GM12878 (cell line): ENCODE data around the gene YPEL3. TPM values are rescaled to one million over a fixed set of nuclear protein-coding genes. Genes with fewer than 3 reads are reported as not detected.

Experiments used
- ATAC-seq: fragments of 200-7000 bp; cut with Tn5 transposase; 3 replicates; pipeline ENCODE4 v1.9.1; 2020; ENCODE audit warnings: mild to moderate bottlenecking, moderate library complexity
- BruUV-seq: library from RNA; stranded (reverse); fragments of 400-500 nt; replicated peaks from 2 replicates; lab custom pipeline; 2021; lab: Mats Ljungman, UMichigan
- CTCF ChIA-PET: fragments of 300-600 bp; sonication (Branson Sonifier 250); formaldehyde crosslinking; extraction: SDS; loops from one replicate; lab custom pipeline; 2021; ENCODE audit warnings: inconsistent platforms; lab: Yijun Ruan, JAX
- POLR2A ChIA-PET: fragments of 350-600 bp; formaldehyde crosslinking; extraction: SDS; loops from one replicate; lab custom pipeline; 2021; ENCODE audit warnings: inconsistent platforms; lab: Charles Lee
- RAD21 ChIA-PET: fragments of 300-600 bp; sonication (Branson Sonifier 250); formaldehyde crosslinking; loops from one replicate; lab custom pipeline; 2023; ENCODE audit warnings: antibody characterized with exemption; ENCODE audit not compliant: unreplicated experiment; lab: Charles Lee
- SMC1A ChIA-PET: fragments of 300-600 bp; sonication (Branson Sonifier 250); formaldehyde crosslinking; loops from one replicate; lab custom pipeline; 2023; ENCODE audit not compliant: unreplicated experiment, uncharacterized antibody; lab: Charles Lee
- DNase-seq: peaks from one replicate; pipeline ENCODE4 v3.0.0-alpha.2; 2011; ENCODE audit warnings: low read depth, low spot score
- FAIRE-seq: peaks from 3 replicates; lab custom pipeline; 2011; peaks lifted over from hg19 to GRCh38; lab: Jason Lieb, UNC
- H2AFZ ChIP-seq: 2 replicates; pipeline ENCODE4 v1.6.0; 2011; ENCODE audit warnings: low read depth, low read length, control low read depth; ENCODE audit not compliant: control insufficient read depth
- H3K27ac ChIP-seq: 2 replicates; pipeline ENCODE4 v1.5.1; 2011; ENCODE audit warnings: control low read depth; ENCODE audit not compliant: control insufficient read depth, insufficient read depth
- H3K27me3 ChIP-seq, 2 experiments: replicated peaks in 1 of 2; 2 replicates each; pipeline versions ENCODE4 v1.6.0 to v1.6.1; 2011; ENCODE audit warnings: low read length in 1 of 2; ENCODE audit not compliant: control insufficient read depth in 2 of 2, insufficient read depth in 2 of 2
- H3K36me3 ChIP-seq, 2 experiments: 2 replicates each; pipeline ENCODE4 v1.5.1; 2011; ENCODE audit warnings: low read length in 1 of 2; ENCODE audit not compliant: control insufficient read depth in 2 of 2, insufficient read depth in 2 of 2
- H3K4me1 ChIP-seq: 2 replicates; pipeline ENCODE4 v1.6.1; 2011; ENCODE audit warnings: mild to moderate bottlenecking, low read length, moderate library complexity, mixed read lengths; ENCODE audit not compliant: control insufficient read depth, insufficient read depth
- H3K4me2 ChIP-seq: 2 replicates; pipeline ENCODE4 v1.6.0; 2011; ENCODE audit warnings: control low read depth; ENCODE audit not compliant: control insufficient read depth, insufficient read depth
- H3K4me3 ChIP-seq: fragments of 200-600 bp; sonication (generic); 2 replicates; pipeline ENCODE4 v1.5.1; 2016
- H3K79me2 ChIP-seq: 2 replicates; pipeline ENCODE4 v1.6.0; 2011; ENCODE audit warnings: low read length; ENCODE audit not compliant: control insufficient read depth, insufficient read depth
- H3K9ac ChIP-seq: 2 replicates; pipeline ENCODE4 v1.8.0; 2011; ENCODE audit warnings: low read length, control low read depth, mixed read lengths; ENCODE audit not compliant: control insufficient read depth, insufficient read depth
- H3K9me3 ChIP-seq: replicated peaks from 3 replicates; pipeline ENCODE4 v1.5.1; 2011; ENCODE audit warnings: mild to moderate bottlenecking, low read length; ENCODE audit not compliant: control insufficient read depth, insufficient read depth
- H4K20me1 ChIP-seq: 2 replicates; pipeline ENCODE4 v1.6.0; 2011; ENCODE audit not compliant: control insufficient read depth, insufficient read depth
- BCL11A ChIP-seq: IDR thresholded peaks from 2 replicates; pipeline ENCODE4 v1.6.1; 2011; ENCODE audit warnings: low read depth, low read length
- E4F1 ChIP-seq: fragments of 450-650 bp; IDR thresholded peaks from 2 replicates; pipeline ENCODE4 v1.6.1; 2018; ENCODE audit warnings: borderline replicate concordance, mild to moderate bottlenecking; ENCODE audit not compliant: partially characterized antibody
- EP300 ChIP-seq, 2 experiments: fragments of 150-350 bp in 1 of 2; IDR thresholded peaks; 2 replicates each; pipeline ENCODE4 v1.6.1; 2011 to 2012; ENCODE audit warnings: low read depth in 2 of 2, low read length in 2 of 2, borderline replicate concordance in 1 of 2, improper control_type of control experiment in 1 of 2, inconsistent platforms in 1 of 2; ENCODE audit not compliant: control insufficient read depth in 1 of 2
- IRF4 ChIP-seq: IDR thresholded peaks from 2 replicates; pipeline ENCODE4 v1.6.1; 2011; ENCODE audit warnings: low read depth, low read length
- NR2F1 ChIP-seq: fragments of 450-650 bp; conservative IDR thresholded peaks from 2 replicates; pipeline ENCODE4 v1.6.1; 2017; ENCODE audit warnings: mild to moderate bottlenecking
- PAX8 ChIP-seq: fragments of 450-650 bp; IDR thresholded peaks from 2 replicates; pipeline ENCODE4 v1.6.1; 2017; ENCODE audit warnings: mild to moderate bottlenecking, moderate library complexity
- WGBS: methylation state at CpG from one replicate; pipeline ENCODE4 v1.1.6; 2016; ENCODE audit warnings: low lambda C conversion rate; ENCODE audit not compliant: insufficient replicate concordance, insufficient coverage; ENCODE audit errors: missing lambda C conversion rate; 5-methylcytosine and 5-hydroxymethylcytosine counted together
- in situ Hi-C: fragments of 300-500 bp; cut with MboI; formaldehyde crosslinking; loops from 9 replicates; pipeline ENCODE4 v1.14.3; 2018; ENCODE audit warnings: mixed read lengths
- intact Hi-C: fragments of 100-400 bp; cut with micrococcal nuclease; formaldehyde crosslinking; loops from one replicate; pipeline ENCODE4 v1.14.2; 2022; ENCODE audit not compliant: unreplicated experiment
- polyA plus RNA-seq, 11 experiments: library from polyadenylated mRNA; depleted of rRNA in 4 of 11; unstranded in 6 of 11; stranded (reverse) in 5 of 11; fragments of >200 nt; fragmentation: Nextera tagmentation in 4 of 11; fragmentation: Illumina TruSeq in 1 of 11; extraction: Ambion mirVana in 4 of 11; extraction: Trizol in 1 of 11; gene quantifications; 1 replicate in 1 of 11; 2 replicates in 10 of 11; pipeline versions ENCODE4 v1.2.1 to v1.2.3, GENCODE V29; 2011 to 2016; ENCODE audit warnings: inconsistent platforms in 2 of 11, missing spikeins in 2 of 11, low read depth in 1 of 11
- total RNA-seq, 4 experiments: library from RNA; depleted of rRNA in 3 of 4; stranded (reverse); fragments of >200 nt in 3 of 4; fragmentation: Illumina TruSeq in 1 of 4; extraction: Trizol in 1 of 4; gene quantifications; 2 replicates each; pipeline versions ENCODE4 v1.2.1 to v1.2.3, GENCODE V29; 2013 to 2021
- TF ChIP-seq, protein P1 (sequence below): fragments of 450-650 bp; IDR thresholded peaks from 2 replicates; pipeline ENCODE4 v1.6.1; 2016; ENCODE audit warnings: mild to moderate bottlenecking

Gene YPEL3
- total and polyA plus RNA-seq, 10 of the 15 experiments (the other 5 are each of a cell fraction or from before 2014, with no cell fraction given): 1.3 to 22.0 (median 12.1) TPM

GRCh38 chr16:30131869-30132475, 36.0 kb upstream of the YPEL3 start:
- POLR2A ChIA-PET: interaction anchor here (0.5 kb wide), 1 partner anchor 559 kb away, joined by 4 read pairs; no protein-coding TSS in a partner anchor

DNA sequence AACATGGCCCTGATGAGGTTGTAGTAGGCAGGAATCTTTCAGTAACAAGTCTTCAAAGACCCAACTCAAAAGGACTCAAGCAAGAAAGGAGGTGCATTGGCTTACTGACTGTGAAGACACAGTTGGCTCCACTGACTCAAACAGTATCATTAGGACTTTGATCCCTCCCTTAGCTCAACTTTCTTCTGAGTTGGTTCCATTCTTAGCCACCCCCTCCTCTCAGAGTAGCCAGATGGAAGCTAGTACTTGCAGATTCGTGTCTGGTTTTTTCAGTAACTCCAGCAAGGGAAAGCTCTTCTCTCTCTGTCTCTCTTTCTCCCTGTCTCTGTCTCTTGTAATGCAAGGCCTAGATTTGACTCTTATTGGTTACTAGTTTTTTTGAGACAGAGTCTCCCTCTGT, 32.0 kb upstream of the YPEL3 start:
- DNase-seq: no peak
- CTCF ChIA-PET: interaction anchor here (1.0 kb wide), 1 partner anchor 35 kb away, joined by 4 read pairs; no protein-coding TSS in a partner anchor
- no peak overlapping the region for H3K9ac ChIP-seq
- no peaks in the 10 kb centered on the region; the same call in 1 of the 2 replicates for H3K79me2 ChIP-seq
- SMC1A ChIA-PET: interaction anchor here (1.1 to 2.1 kb wide), 2 partner anchors 15 to 58 kb away, joined by 4 to 5 read pairs; no protein-coding TSS in a partner anchor
- in situ Hi-C loops: no loop called here
- no peaks in the 10 kb centered on the region for H4K20me1 ChIP-seq
- no peak for ATAC-seq
- no peak overlapping the region for H3K4me2 ChIP-seq
- H2AFZ ChIP-seq: no peak overlapping the region
- intact Hi-C loops: no loop called here
- H3K9me3 ChIP-seq: no peaks in the 10 kb centered on the region; the same call in 1 of the 3 replicates
- peaks cover 8% of the 10 kb centered on the region for H3K4me1 ChIP-seq
- H3K4me3 ChIP-seq: no peak overlapping the region
- POLR2A ChIA-PET: interaction anchor here (1.1 to 2.5 kb wide), 2 partner anchors 54 to 57 kb away, joined by 3 to 9 read pairs; partner anchors contain the start of gene CORO1A
- no peak for TF ChIP-seq IRF4
- TF ChIP-seq NR2F1: no peak
- no peak for TF ChIP-seq BCL11A
- TF ChIP-seq E4F1: no peak
- TF ChIP-seq PAX8: no peak
- no peaks in the 10 kb centered on the region for H3K27me3 ChIP-seq
- H3K27ac ChIP-seq: no peak overlapping the region
- RAD21 ChIA-PET: interaction anchor here (0.9 to 1.2 kb wide), 2 partner anchors 12 to 16 kb away, joined by 3 to 4 read pairs; no protein-coding TSS in a partner anchor
- FAIRE-seq: no peak
- WGBS: 85% methylated on average over 1 of the region's 1 CpG
- no peaks in the 10 kb centered on the region for H3K36me3 ChIP-seq
- no TSS peak for BruUV-seq

More at GRCh38 chr16:30131869-30132475, 36.0 kb upstream of the YPEL3 start:
- H3K9ac ChIP-seq: no peak overlapping the region
- no peak for FAIRE-seq
- RAD21 ChIA-PET: no interaction called here
- H3K4me1 ChIP-seq: peaks cover 4% of the 10 kb centered on the region; the same call in 1 of the 2 replicates
- no peak overlapping the region for H3K27ac ChIP-seq
- WGBS: 62% methylated on average over 4 of the region's 4 CpGs
- no peaks in the 10 kb centered on the region for H3K27me3 ChIP-seq
- in situ Hi-C loops (no loop called here), intact Hi-C loops (no loop called here)
- no peaks in the 10 kb centered on the region for H4K20me1 ChIP-seq
- SMC1A ChIA-PET: no interaction called here
- no peak overlapping the region for H2AFZ ChIP-seq
- CTCF ChIA-PET: interaction anchor here (1.0 kb wide), 2 partner anchors 8 to 40 kb away, joined by 3 read pairs; no protein-coding TSS in a partner anchor
- no peaks in the 10 kb centered on the region; the same call in 1 of the 3 replicates for H3K9me3 ChIP-seq
- no peak for ATAC-seq
- no peak for DNase-seq
- no peaks in the 10 kb centered on the region for H3K79me2 ChIP-seq
- no peaks in the 10 kb centered on the region for H3K36me3 ChIP-seq
- TF ChIP-seq EP300 (IDR thresholded peaks at IDR 0.05; ENCODE audit: borderline replicate concordance in 1 of 2, control insufficient read depth in 1 of 2, low read depth in 2 of 2, low read length in 2 of 2): no peak
- TF ChIP-seq, protein P1, sequence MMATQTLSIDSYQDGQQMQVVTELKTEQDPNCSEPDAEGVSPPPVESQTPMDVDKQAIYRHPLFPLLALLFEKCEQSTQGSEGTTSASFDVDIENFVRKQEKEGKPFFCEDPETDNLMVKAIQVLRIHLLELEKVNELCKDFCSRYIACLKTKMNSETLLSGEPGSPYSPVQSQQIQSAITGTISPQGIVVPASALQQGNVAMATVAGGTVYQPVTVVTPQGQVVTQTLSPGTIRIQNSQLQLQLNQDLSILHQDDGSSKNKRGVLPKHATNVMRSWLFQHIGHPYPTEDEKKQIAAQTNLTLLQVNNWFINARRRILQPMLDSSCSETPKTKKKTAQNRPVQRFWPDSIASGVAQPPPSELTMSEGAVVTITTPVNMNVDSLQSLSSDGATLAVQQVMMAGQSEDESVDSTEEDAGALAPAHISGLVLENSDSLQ: peak; percentile 48
- BruUV-seq: no TSS peak
- no peak overlapping the region for H3K4me2 ChIP-seq
- no peak overlapping the region for H3K4me3 ChIP-seq
